K562 treated with DMSO at 1 percent for 24 hours (cell line): ENCODE measurements around the gene ARHGDIA. TPM values are rescaled to one million over a fixed set of nuclear protein-coding genes. Genes with fewer than 3 reads are reported as not detected.

ENCODE experiments used
- total RNA-seq: library from RNA; unstranded; fragments of 300-600 nt; gene quantifications from 2 replicates; pipeline ENCODE4 v1.2.3, GENCODE V29; 2022; ENCODE audit warnings: low read depth; ENCODE audit not compliant: insufficient read depth

Gene ARHGDIA
- total RNA-seq = 324 and 357 TPM in 2 replicates

GRCh38 chr17:81870981-81871386 lies at the start of gene ARHGDIA:
Gene ARHGDIA, minus strand, starts transcription at chr17:81871337. Its CDS starts 1,407 bp downstream, at chr17:81869930.

GRCh38 chr17:81917565-81918332 lies 46.6 kb upstream of the ARHGDIA start, which contains the start of gene SIRT7:
Gene SIRT7, minus strand, starts transcription at chr17:81918176. Its CDS starts 45 bp downstream, at chr17:81918131.

GRCh38 chr17:81911277-81911961 lies 40.3 kb upstream of the ARHGDIA start, which contains the start of gene PCYT2:
Gene PCYT2, minus strand, starts transcription at chr17:81911399. Its CDS starts 44 bp downstream, at chr17:81911355.

GRCh38 chr17:81902023-81902652 lies 31.0 kb upstream of the ARHGDIA start, which contains the start of gene NPB:
Gene NPB, plus strand, starts transcription at chr17:81902238. Its CDS starts 40 bp downstream, at chr17:81902278.

GRCh38 chr17:81859906-81860755 lies 11.0 kb downstream of the ARHGDIA start, which contains the start of gene P4HB:
Gene P4HB, minus strand, starts transcription at chr17:81860535. Its CDS starts 64 bp downstream, at chr17:81860471.

GRCh38 chr17:81834831-81835267 lies 36.3 kb downstream of the ARHGDIA start, which contains the start of gene PPP1R27:
Gene PPP1R27, minus strand, starts transcription at chr17:81835050. Its CDS starts 97 bp downstream, at chr17:81834953.

GRCh38 chr17:81833160-81833920 lies 37.8 kb downstream of the ARHGDIA start, which contains the start of gene MCRIP1:
Gene MCRIP1, minus strand, starts transcription at chr17:81833291. Its CDS starts 8,785 bp downstream, at chr17:81824506.

Other genes with a start within 250 kb of the ARHGDIA start
- gene NPLOC4, start 234.2 kb downstream of the ARHGDIA start, total RNA-seq = 121 and 124 TPM in 2 replicates
- 0.95 and 1.4 TPM in 2 replicates for gene TSPAN10, start 234.1 kb downstream of the ARHGDIA start, total RNA-seq
- gene PDE6G, start 214.8 kb downstream of the ARHGDIA start, total RNA-seq = not detected in 2 replicates
- gene OXLD1, start 204.7 kb downstream of the ARHGDIA start, total RNA-seq = 131 and 152 TPM in 2 replicates
- gene CCDC137, start 204.6 kb downstream of the ARHGDIA start, total RNA-seq = 38.7 and 44.1 TPM in 2 replicates
- gene ARL16, start 187.5 kb downstream of the ARHGDIA start, total RNA-seq = 23.5 and 24.0 TPM in 2 replicates
- gene HGS, start 187.3 kb downstream of the ARHGDIA start, total RNA-seq = 113 and 135 TPM in 2 replicates
- 103 and 127 TPM in 2 replicates for gene MRPL12, start 168.0 kb downstream of the ARHGDIA start, total RNA-seq
- 86.5 and 86.6 TPM in 2 replicates for gene SLC25A10, start 159.1 kb downstream of the ARHGDIA start, total RNA-seq
- gene GCGR, start 67.2 kb downstream of the ARHGDIA start, total RNA-seq = not detected in 2 replicates
- gene MCRIP1, start 38.0 kb downstream of the ARHGDIA start, total RNA-seq = 252 and 259 TPM in 2 replicates
- gene PPP1R27, start 36.3 kb downstream of the ARHGDIA start, total RNA-seq = 1.0 TPM in 1 of 2 replicates, not detected in the other
- gene P4HB, start 10.8 kb downstream of the ARHGDIA start, total RNA-seq = 656 and 712 TPM in 2 replicates
- 140 and 157 TPM in 2 replicates for gene ALYREF, start 20.2 kb upstream of the ARHGDIA start, total RNA-seq
- 618 and 662 TPM in 2 replicates for gene ANAPC11, start 20.4 kb upstream of the ARHGDIA start, total RNA-seq
- gene NPB, start 30.9 kb upstream of the ARHGDIA start, total RNA-seq = 3.9 and 5.7 TPM in 2 replicates
- 51.5 and 62.4 TPM in 2 replicates for gene PCYT2, start 40.1 kb upstream of the ARHGDIA start, total RNA-seq
- gene SIRT7, start 46.8 kb upstream of the ARHGDIA start, total RNA-seq = 49.3 and 56.8 TPM in 2 replicates
- gene MAFG, start 56.4 kb upstream of the ARHGDIA start, total RNA-seq = 57.8 and 60.4 TPM in 2 replicates
- gene PYCR1, start 66.0 kb upstream of the ARHGDIA start, total RNA-seq = 194 and 235 TPM in 2 replicates
- gene MYADML2, start 75.9 kb upstream of the ARHGDIA start, total RNA-seq = not detected in 2 replicates
- gene NOTUM, start 89.8 kb upstream of the ARHGDIA start, total RNA-seq = 6.4 and 9.9 TPM in 2 replicates
- 43.2 and 43.6 TPM in 2 replicates for gene ASPSCR1, start 106.3 kb upstream of the ARHGDIA start, total RNA-seq
- 146 and 169 TPM in 2 replicates for gene CENPX, start 151.5 kb upstream of the ARHGDIA start, total RNA-seq
- 14.3 and 16.2 TPM in 2 replicates for gene LRRC45, start 152.0 kb upstream of the ARHGDIA start, total RNA-seq
- 64.4 and 76.8 TPM in 2 replicates for gene RAC3, start 160.3 kb upstream of the ARHGDIA start, total RNA-seq
- 391 and 415 TPM in 2 replicates for gene DCXR, start 166.4 kb upstream of the ARHGDIA start, total RNA-seq
- 33.5 and 41.3 TPM in 2 replicates for gene RFNG, start 180.5 kb upstream of the ARHGDIA start, total RNA-seq
- 156 and 180 TPM in 2 replicates for gene GPS1, start 180.6 kb upstream of the ARHGDIA start, total RNA-seq
- gene DUS1L, start 194.5 kb upstream of the ARHGDIA start, total RNA-seq = 220 and 240 TPM in 2 replicates
- gene FASN, start 226.9 kb upstream of the ARHGDIA start, total RNA-seq = 161 and 174 TPM in 2 replicates